HG03469 (cell line): Measurements from ENCODE around the gene CCT6A.
"Not testable (repeated sequence)": the region's sequence is repeated elsewhere in the genome, so short reads cannot be mapped to it uniquely, and the experiment has no call there.

Experiments
- ATAC-seq: cut with Tn5 transposase; IDR thresholded peaks from one replicate; pipeline ENCODE4 v1.9.1; 2021; ENCODE audit warnings: mild to moderate bottlenecking, moderate library complexity, moderate number of reproducible peaks; ENCODE audit not compliant: unreplicated experiment

CCT6A gene, protein sequence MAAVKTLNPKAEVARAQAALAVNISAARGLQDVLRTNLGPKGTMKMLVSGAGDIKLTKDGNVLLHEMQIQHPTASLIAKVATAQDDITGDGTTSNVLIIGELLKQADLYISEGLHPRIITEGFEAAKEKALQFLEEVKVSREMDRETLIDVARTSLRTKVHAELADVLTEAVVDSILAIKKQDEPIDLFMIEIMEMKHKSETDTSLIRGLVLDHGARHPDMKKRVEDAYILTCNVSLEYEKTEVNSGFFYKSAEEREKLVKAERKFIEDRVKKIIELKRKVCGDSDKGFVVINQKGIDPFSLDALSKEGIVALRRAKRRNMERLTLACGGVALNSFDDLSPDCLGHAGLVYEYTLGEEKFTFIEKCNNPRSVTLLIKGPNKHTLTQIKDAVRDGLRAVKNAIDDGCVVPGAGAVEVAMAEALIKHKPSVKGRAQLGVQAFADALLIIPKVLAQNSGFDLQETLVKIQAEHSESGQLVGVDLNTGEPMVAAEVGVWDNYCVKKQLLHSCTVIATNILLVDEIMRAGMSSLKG

DNA sequence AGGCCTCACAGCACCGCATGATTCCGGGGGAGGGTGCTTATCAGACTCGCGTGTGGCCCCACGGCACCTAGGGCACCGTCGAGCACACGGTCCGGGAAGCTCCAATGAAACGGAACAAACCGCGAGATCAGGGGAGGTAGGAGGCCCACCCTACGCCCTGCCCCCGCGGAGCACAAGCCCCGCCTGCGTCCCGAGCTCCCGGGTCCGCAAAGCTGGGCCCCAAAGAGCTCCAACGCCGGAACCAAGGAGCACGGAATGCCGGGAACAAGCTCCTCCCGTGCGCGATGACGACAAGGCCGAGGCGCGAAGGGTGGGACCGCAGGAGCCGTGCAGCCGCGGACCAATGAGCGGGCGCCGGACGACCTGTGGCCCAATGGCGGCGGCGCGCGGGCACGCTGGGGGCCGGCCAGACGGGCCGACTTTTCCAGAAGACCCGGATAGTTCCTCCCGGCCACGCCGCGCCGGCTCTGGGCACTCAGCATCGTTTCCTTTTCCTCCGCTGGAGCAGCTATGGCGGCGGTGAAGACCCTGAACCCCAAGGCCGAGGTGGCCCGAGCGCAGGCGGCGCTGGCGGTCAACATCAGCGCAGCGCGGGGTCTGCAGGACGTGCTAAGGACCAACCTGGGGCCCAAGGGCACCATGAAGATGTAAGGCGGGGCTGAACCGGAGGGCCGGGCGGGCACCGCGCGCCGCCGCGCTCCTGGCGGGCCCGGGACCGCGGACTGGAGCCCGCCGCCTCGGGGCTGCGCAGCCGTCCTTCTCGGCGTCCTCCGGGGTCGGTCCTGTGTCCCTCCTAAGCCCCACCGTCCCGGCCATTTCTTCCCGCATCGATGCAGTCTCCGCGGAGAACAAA lies at the start of gene CCT6A, which contains the start of gene PSPH:
Gene CCT6A, plus strand, starts transcription at position 427 of the 853 bp plus-strand sequence. Its CDS starts 84 bp downstream, at position 511.
Gene PSPH, minus strand, starts transcription at position 106 of the 853 bp plus-strand sequence. CDS start 30,232 bp downstream, outside the sequence.
- peak; percentile 90 for ATAC-seq

DNA sequence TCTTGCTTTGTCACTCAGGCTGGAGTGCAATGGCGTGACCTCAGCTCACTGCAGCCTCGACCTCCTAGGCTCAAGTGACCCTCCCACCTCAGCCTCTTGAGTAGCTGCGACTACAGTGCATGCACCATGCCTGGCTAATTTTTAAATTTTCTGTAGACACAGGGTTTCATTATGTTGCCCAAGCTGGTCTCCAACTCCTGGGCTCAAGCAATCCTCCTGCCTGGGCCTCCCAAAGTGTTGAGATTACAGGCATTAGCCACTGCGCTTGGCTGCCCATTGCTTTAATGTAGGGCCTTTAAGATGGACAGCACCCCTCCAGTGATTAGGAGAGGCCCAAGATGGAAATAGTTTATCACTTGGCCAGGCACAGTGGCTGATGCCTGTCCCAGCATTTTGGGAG lies 47.8 kb upstream of the CCT6A start:
- ATAC-seq, result no peak

DNA sequence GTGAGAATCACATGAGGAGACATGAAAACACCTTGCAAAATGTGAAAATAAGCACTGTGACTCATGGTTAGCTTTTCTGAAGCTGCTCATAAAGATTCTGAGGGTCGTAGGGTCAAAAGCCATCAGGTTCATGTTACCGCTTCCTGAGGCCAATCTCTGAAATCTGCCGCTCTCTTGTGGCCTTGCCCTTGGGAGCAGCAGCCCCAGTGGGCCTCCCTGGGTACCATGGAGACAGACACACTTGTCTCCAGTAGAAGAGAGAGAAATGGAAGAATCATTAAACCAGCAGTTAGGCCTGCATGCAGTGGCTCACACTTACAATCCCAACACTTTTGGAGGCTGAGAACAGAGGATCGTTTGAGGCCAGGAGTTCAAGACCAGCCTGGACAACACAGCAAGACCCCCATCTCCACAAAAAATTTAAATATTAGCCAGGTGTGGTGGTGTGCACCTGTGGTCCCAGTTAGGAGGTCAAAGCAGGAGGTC lies 44.4 kb upstream of the CCT6A start:
- no peak for ATAC-seq

DNA sequence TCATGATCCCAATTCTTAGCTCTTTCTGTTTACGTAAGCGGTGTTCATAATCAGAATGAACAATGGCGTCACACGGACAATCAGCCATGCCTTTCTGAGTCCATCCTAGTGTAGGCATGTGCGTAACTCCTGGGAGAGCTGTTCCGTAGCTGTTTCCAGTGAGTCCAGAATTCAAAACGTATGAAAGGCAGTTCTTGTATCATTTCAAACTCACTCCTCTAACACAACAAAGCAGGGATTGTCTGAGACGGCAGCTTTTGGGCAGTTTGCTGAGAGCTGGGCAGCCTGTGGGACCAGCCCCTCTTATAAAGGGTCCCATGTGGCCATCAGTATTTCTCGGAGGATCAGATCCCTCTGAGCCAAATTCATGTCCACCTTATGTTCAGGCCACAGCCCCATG lies 43.7 kb upstream of the CCT6A start:
- ATAC-seq, result no peak

DNA sequence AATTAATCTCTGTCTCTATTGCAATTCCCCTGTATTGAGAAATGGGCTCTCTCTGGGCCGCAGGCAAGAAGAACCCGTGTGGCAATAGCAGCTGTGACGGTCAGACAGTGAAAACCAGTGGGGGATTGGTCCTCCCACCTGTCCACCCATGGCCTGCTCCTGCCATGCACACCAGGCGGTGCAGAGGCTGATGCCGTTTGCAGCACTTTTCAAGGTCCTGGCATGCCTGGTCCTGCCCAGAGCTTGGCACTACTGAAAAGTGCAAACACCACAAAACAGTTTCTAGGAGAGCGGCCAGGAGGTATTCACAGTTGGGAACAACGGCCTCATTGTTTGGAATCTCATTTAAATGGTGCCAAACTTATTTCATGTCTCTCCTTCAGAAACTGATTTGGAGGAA lies 41.9 kb upstream of the CCT6A start:
- no peak for ATAC-seq

DNA sequence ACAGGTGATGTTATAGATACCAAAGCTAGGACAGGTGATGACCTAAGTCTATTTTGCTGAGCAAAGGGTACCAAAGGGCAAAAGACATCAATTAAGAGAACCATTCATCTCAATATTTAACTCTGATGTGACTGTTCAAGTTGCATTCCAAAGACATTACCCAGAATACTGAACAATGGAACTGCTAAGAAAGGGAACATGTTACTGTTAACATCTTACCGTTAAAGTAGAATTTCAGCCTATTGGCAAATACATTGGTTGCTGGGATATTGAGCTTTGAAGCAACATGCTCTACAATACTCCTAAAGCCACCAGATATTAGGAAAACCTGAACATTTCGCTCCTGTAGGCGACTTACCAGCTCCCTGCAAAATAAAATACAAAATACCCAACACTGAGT lies 34.5 kb upstream of the CCT6A start:
- ATAC-seq, result not testable (repeated sequence)

DNA sequence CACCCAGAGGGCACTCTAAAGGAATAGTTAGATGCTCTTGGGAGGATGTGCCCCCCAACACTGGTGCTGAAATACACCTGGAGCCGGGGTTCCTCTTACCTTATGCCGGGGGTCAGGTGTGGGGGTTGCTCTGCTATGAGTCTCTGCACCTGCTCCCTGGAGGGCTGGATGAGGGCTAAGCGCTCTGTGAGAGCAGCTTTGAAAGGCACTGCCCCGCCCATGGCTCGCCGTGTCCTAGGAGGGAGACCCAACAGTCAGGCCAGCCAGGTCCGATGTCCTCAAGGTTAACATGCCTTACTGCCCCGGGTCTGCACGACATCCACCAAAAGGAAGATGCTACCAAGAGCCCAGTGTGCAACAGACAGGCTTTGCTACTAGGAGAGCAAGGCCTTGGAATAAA lies 32.1 kb upstream of the CCT6A start:
- ATAC-seq, result no peak

DNA sequence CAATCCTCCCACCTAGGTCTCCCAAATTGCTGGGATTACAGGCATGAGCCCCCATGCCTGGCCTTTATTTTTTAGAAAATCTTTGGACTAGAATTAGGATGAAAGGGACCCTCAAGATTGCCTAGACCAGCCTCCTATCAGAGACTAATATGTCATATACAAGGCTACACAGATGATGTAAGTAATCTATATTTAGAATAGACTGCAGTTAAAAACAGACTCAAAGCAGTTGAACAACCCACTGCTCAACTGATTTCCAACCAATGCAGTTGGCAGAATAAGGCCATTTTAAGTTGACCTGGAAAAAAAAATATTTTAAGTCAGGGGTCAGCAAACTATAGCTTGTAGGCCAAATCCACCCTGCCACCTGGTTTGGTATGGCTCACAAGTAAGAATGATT lies 28.1 kb upstream of the CCT6A start:
- ATAC-seq, result no peak

DNA sequence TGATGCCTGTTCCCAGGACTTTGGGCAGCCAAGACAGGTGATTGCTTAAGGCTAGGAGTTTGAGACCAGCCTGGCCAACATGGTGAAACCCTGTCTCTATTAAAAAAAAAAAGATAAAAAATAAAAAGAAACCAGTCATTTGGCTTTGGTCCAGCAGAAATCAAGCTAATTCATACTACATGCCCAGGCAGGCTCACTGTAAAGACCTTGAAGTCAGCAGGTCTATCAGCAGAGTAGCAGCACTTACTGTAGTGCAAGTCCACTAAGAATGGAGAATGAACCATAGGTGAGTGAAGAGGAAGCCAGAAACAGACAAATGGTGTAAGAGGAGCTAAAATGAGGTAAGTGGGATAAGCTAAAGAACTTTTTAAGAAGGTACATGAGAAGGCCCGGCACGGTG lies 25.0 kb upstream of the CCT6A start:
- no peak for ATAC-seq

DNA sequence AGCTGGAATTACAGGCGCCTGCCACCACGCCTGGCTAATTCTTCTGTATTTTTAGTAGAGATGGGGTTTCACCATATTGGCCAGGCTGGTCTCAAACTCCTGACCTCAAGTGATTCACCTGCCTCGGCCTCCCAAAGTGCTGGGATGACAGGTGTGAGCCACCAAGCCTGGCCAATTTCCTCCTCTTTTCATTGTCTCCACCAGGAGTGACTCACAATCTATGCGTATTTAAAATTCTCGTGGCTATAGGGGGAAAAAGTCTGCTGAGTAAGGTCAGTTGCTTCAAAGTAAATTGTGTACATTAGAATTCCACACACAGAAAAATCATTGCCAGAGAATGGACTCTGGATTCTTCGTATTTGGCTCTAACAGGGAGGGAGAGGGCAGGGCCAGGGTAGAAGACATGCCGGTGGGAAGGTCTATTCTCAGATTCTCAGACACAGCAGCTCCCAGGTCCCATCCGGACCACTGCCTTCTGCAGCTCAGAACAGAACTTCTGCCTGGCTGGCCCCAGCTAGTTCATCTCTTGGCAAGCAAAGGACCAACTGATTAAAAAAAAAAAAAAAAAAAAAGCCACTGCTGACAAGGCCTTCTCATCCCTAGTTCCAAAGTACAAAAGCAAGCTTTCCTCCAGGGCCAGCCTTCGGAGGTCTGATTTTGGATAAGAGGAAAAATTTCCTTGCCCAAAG lies 22.5 kb upstream of the CCT6A start:
- no peak for ATAC-seq

DNA sequence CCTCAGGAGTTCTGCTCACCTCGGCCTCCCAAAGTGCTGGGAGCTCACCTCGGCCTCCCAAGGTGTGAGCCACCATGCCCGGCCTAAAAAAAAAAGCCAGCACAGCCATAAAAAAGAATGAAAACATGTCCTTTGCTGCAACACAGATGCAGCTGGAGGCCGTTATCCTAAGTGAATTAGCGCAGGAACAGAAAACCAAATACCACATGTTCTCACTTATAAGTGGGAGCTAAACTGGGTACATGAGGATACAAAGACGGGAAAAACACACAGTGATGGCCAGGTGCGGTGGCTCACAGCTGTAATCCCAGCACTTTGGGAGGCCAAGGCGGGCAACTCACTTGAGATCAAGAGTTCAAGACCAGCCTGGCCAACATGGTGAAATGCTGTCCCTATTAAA lies 21.2 kb upstream of the CCT6A start:
- ATAC-seq, result no peak

DNA sequence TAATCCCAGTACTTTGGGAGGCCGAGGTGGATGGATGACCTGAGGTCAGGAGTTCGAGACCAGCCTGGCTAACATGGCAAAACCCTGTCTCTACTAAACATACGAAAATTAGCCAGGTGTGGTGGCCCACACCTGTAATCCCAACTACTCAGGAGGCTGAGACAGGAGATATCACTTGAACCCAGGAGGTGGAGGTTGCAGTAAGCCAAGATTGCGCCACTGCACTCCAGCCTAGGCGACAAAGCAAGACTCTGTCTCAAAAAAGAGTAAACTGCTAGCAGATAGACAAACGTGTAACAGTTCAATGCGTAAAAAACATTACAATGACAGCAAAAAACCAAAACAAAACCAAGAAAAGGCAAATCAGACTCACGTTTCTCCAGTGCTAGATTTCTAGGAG lies 20.0 kb upstream of the CCT6A start:
- not testable (repeated sequence) for ATAC-seq

DNA sequence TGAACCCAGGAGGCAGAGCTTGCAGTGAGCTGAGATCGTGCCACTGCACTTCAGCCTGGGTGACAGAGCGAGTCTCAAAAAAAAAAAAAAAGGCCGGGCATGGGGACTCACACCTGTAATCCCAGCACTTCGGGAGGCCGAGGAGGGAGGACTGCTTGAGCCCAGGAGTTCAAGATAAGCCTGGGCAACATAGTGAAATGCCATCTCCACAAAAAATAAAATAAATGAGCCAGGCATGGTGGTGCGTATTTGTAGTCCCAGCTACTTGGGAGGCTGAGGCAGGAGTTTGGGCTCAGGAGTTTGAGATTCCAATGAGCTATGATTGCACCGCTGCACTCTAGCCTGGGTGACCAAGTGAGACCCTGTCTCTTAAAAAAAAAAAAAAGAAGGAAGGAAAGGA lies 19.0 kb upstream of the CCT6A start:
- not testable (repeated sequence) for ATAC-seq

DNA sequence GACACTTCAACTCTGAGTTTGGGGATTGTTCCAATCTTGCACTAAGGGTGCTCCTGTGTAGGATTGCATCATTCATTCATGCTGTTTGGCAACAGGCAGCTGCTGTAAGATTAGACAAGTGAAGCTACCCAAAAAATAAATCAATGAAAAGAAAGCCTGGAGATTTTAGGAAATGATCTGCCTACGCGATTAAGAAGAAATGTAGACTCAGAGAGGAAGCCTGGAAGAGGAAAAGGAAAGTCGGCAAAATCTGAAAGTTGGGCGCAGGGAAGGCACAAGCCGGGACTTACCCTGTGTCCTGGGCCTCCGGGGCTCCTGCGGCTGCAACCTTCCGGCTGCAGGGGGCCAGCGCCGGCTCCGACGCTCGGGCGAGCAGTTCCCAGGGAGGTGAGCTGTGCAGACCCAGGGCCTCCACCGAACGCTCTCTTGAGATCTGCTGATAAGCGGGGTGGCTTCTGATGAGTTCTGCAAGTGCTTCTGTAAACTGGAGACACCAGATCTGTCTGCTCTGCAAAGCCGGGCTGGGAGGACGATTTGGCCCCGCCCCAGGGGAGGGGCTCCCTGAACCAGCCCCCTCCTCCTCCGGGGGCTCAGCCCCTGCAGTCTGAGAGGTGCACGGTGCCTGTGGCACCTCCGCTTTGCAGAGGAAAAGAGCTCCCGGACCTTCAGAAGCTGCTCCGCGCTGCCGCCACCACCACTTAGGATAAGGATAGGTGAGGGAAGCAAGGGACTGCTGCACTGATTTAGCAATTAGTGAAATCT lies 17.7 kb upstream of the CCT6A start:
- peak; percentile 93 for ATAC-seq

DNA sequence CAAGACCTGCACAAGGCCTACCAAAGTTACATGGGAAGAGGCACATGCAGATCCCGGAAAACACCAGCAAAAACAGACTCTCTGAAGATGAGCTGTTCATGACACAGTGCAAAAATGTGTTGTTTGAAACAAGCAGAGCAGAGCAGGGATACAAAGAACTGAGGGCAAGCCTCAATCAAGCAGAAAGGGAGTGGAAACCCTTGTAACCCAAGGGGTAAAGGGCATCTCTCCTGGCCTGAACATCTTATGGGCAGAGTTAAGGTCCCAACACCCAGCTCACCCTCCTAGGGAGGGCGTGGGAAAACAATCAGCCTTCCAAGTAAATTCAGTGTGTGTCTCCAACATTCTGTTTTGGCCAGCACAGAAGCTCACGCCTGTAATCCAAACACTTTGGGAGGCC lies 10.8 kb upstream of the CCT6A start:
- no peak for ATAC-seq

DNA sequence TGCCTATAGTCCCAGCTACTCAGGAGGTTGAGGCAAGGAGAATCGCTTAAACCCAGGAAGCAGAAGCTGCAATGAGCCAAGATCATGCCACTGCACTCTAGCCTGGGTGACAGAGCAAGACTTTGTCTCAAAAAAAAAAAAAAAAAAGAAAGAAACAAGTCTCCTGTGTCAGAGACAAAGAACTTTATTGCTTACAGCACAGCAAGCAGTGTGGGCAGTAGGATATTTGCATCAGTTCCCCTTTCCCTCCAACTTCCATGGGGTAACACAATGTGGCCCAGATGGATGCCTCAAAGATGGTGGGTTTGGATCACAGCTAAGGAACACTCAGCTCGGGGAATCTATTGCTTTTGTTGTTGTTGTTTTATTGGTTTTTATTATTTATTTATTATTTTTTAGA lies 5.8 kb upstream of the CCT6A start:
- ATAC-seq, result not testable (repeated sequence)

DNA sequence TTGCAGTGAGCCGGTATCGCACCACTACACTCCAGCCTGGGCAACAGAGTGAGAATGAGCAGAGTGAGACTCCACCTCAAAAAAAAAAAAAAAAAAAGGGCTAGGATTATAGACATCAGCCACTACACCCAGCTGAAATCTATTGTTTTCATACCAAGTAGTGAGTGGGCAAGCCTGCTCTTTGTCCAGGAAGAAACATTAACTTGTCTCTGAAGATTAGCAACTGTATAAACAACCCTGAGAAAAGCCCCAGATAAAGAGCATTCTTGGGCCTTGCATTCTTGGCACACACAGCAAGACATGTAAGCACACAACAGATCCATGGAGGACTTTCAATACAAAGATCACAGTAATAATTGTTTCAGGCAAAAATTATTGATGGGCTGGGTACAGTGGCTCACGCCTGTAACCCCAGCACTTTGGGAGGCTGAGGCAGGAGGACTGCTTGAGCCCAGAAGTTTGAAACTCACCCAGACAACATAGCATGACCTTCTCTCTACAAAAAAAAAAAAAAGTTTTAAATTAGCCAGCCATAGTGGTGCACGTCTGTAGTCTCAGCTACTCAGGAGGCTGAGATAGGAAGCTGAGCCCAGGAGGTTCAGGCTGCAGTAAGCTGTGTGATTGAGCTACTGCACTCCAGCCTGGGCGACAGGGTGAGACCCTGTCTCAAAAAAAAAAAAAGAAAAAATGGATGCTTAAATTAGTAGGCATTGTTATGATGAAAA lies 4.7 kb upstream of the CCT6A start:
- ATAC-seq, result no peak

DNA sequence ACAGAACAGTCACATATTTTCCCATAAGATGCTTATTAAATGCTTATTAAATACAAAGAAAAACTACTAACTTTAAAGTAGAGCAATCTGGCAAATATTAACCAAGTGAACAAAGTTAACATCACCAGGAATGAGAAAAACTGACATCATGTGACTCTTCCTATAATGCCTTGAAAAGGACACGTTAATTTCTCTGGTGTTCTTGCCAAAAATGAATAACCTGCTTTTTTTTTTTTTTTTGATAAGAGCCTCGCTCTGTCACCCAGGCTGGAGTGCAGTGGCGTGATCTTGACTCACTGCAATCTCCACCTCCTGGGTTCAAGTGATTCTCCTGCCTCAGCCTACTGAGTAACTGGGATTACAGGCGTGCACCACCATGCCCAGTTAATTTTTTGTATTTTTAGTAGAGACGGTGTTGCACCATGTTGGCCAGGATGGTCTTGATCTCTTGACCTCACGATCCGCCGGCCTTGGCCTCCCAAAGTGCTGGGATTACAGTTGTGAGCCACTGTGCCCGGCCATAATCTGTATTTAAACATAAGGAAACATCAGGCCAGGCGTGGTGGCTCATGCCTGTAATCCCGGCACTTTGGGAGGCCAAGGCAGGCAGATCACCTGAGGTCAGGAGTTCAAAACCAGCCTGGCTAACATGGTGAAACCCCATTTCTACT lies 4.0 kb upstream of the CCT6A start:
- not testable (repeated sequence) for ATAC-seq

DNA sequence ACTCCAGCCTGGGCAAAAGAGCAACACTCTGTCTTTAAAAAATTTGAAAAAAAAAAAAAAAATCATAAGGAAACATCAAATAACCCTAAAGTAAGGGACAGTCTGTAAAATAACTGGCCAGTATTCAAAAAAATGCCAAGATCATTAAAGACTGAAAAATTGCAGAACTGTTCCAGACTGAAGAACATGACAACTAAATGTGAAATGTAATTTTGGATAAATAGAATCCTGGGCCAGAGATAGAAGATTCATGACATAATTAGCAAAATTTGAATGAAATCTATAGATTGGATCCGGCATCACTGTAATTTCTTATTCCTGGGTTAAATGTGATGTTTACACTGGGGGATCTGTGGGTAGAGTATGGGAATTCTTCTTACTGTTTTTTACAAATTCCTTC lies 3.3 kb upstream of the CCT6A start:
- ATAC-seq, result no peak
